Right lobe of liver (tissue), 6 donors: ENCODE data around the gene UBAP1. TPM values are rescaled to one million over a fixed set of nuclear protein-coding genes. Genes with fewer than 3 reads are reported as not detected.
"Not testable (repeated sequence)": the region's sequence is repeated elsewhere in the genome, so short reads cannot be mapped to it uniquely, and the experiment has no call there.

Experiments used
- ATAC-seq, 4 donors: fragments of 200-7000 bp; cut with Tn5 transposase; one replicate each; pipeline ENCODE4 v1.9.1; 2020; ENCODE audit warnings: mild to moderate bottlenecking in 4 of 4, moderate library complexity in 4 of 4
- DNase-seq, 3 donors: peaks; one replicate each; pipeline ENCODE4 v3.0.0-alpha.2; 2020
- H3K27ac ChIP-seq, 3 donors: fragments of 200-600 bp; one replicate each; pipeline ENCODE4 v1.8.0; 2022
- H3K27me3 ChIP-seq, 2 donors: fragments of 200-600 bp; one replicate each; pipeline ENCODE4 v1.8.0; 2022
- H3K36me3 ChIP-seq, 4 donors: fragments of 200-600 bp; sonication (generic) in 1 of 4; one replicate each; pipeline versions ENCODE4 v1.5.1 to v1.8.0; 2017 to 2022; ENCODE audit warnings: control low read depth in 1 of 4
- H3K4me1 ChIP-seq, 4 donors: fragments of 200-600 bp; sonication (generic) in 1 of 4; one replicate each; pipeline versions ENCODE4 v1.5.1 to v1.8.0; 2017 to 2022; ENCODE audit warnings: control low read depth in 1 of 4
- H3K4me3 ChIP-seq, 3 donors: fragments of 200-600 bp; one replicate each; pipeline ENCODE4 v1.8.0; 2022
- H3K9me3 ChIP-seq, 4 donors: fragments of 200-600 bp; sonication (generic) in 1 of 4; one replicate each; pipeline versions ENCODE4 v1.5.1 to v1.8.0; 2017 to 2022; ENCODE audit warnings: control low read depth in 1 of 4
- POLR2A ChIP-seq: fragments of 450-650 bp; IDR thresholded peaks from one replicate; pipeline ENCODE4 v1.6.1; 2017; ENCODE audit warnings: antibody characterized with exemption, mild to moderate bottlenecking
- WGBS: methylation state at CpG from one replicate; pipeline ENCODE4 v1.1.6; 2018; ENCODE audit warnings: low coverage, low lambda C conversion rate; ENCODE audit not compliant: insufficient coverage; ENCODE audit errors: missing lambda C conversion rate; 5-methylcytosine and 5-hydroxymethylcytosine counted together
- intact Hi-C, 2 donors: fragments of 100-400 bp; cut with DNase I; formaldehyde crosslinking; loops; one replicate each; pipeline versions ENCODE4 v1.11.2 to v1.14.1; 2022
- total RNA-seq, 6 experiments: library from RNA; depleted of rRNA in 2 of 6; stranded (reverse); fragments of >200 nt in 2 of 6; fragmentation: NEBNext Ultra II Directional in 3 of 6; extraction: Animal tissue kit (Norgen Biotek cat#: 25700) in 3 of 6; gene quantifications; one replicate each; pipeline versions ENCODE4 v1.1.0 to v1.2.4, GENCODE V29; 2016 to 2023
- TF ChIP-seq, protein P1 (sequence below), 4 donors: fragments of 200-600 bp in 3 of 4; fragments of 450-650 bp in 1 of 4; IDR thresholded peaks; one replicate each; pipeline versions ENCODE4 v1.5.1 to v1.8.0; 2016 to 2022; ENCODE audit warnings: antibody characterized with exemption in 4 of 4, mild to moderate bottlenecking in 2 of 4
- donor health status: DM: no; HTN: yes; CAD: no.
- donor health status: DM: no; HTN: no; CAD: no.
- donor health status: DM: no; HTN: no; CAD: no.
- donor health status: DM: no; HTN: yes; CAD: no.
- donor health status: DM: no; HTN: yes; CAD: no.

The UBAP1 gene
- total RNA-seq, 6 experiments from 2014 or later: 24.3 to 38.1 (median 29.7) TPM

DNA sequence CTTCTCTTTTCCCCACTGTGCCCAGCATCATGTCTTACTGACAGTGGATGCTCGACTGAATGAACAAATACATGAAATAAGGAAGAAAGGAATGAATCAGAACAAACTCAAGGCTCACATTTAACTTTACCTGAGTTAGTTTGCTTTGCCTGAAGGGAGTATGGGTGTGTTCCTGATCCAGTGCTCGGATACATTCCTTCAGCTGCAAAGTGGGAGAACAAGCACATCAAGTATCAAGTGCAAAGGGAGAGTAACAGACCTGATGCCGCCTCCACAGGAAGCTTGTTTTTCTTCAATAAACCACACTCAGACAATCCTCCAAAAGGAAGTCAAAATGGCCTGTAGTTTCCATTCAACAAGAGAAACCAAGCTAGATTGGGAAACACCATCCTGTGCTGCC lies 84.1 kb downstream of the UBAP1 start:
- WGBS: 80% methylated on average over 2 of the region's 3 CpGs
- no peak for DNase-seq
- Histone ChIP-seq H3K9me3 (no peaks in the 10 kb centered on the region), H3K4me1 (no peaks in the 10 kb centered on the region), H3K27ac (no peak overlapping the region), H3K36me3 (no peaks in the 10 kb centered on the region), H3K4me3 (no peak overlapping the region), H3K27me3 (no peaks in the 10 kb centered on the region)
- TF ChIP-seq POLR2A: no peak
- TF ChIP-seq, protein P1, sequence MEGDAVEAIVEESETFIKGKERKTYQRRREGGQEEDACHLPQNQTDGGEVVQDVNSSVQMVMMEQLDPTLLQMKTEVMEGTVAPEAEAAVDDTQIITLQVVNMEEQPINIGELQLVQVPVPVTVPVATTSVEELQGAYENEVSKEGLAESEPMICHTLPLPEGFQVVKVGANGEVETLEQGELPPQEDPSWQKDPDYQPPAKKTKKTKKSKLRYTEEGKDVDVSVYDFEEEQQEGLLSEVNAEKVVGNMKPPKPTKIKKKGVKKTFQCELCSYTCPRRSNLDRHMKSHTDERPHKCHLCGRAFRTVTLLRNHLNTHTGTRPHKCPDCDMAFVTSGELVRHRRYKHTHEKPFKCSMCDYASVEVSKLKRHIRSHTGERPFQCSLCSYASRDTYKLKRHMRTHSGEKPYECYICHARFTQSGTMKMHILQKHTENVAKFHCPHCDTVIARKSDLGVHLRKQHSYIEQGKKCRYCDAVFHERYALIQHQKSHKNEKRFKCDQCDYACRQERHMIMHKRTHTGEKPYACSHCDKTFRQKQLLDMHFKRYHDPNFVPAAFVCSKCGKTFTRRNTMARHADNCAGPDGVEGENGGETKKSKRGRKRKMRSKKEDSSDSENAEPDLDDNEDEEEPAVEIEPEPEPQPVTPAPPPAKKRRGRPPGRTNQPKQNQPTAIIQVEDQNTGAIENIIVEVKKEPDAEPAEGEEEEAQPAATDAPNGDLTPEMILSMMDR (IDR thresholded peaks at IDR 0.05): no peak
- ATAC-seq: no peak
- intact Hi-C loops: no loop called here

DNA sequence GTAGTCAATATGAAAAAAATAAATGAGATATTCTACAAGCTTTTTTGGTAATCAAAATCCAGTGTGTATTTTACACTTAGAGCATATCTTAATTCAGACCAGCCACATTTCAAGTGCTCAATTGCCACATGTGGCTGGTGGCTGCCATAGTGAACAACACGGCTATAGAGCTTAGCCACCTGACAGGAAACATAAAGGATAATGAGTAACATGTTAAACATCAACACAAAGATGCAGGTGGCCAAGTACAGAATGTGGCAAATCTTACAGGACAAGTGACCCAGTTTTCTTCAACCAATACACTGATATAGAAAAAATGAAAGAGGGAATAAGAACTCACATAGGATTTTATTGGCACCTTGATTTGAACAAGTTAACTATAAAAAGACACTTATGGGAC lies 88.8 kb downstream of the UBAP1 start:
- no peak for TF ChIP-seq POLR2A
- TF ChIP-seq, protein P1 (IDR thresholded peaks at IDR 0.05): no peak
- Histone ChIP-seq H3K9me3 (no peaks in the 10 kb centered on the region), H3K36me3 (no peaks in the 10 kb centered on the region), H3K27me3 (no peaks in the 10 kb centered on the region), H3K4me3 (no peak overlapping the region), H3K4me1 (no peaks in the 10 kb centered on the region), H3K27ac (no peak overlapping the region)
- WGBS: 73% methylated on average over 1 of the region's 1 CpG
- no peak for DNase-seq
- ATAC-seq: no peak
- intact Hi-C loops: no loop called here

DNA sequence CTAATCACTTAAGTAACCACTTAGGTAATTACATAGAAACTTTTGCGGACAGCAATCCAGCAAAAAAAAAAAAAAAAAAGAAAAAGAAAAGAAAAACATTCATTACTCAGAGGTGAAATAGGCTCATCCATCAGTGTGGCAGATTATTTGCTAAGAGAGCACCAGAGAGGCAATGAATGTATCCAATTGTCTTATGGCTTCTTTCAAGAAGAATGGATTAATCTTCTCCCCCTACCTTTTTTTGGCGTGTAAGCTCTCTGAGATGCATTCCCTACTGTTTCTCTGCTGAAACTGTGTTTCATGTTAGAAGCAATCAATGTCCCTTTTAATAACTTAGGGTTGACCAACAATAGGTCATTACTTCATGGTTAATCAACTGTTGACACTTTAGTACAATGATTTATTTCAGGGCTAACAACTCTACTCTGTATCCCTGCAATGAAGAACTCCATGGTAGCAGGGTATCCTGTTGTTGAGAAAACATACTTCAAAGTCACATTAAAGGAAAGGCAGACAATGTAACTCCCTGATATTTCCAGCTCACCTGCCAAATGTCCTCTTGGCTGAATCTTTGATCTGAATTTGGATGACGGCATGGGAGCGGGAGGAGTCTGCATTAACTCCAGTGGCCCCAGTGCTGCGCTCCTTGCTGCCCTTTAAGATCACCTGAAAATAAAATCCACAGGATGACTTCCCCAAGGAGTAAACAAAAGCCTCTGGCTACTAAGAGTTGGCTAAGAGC lies 92.6 kb downstream of the UBAP1 start:
- 85% methylated on average over 5 of the region's 5 CpGs for WGBS
- H3K27me3 ChIP-seq: no peaks in the 10 kb centered on the region
- H3K36me3 ChIP-seq: no peaks in the 10 kb centered on the region
- intact Hi-C loops: no loop called here
- no peak overlapping the region for H3K27ac ChIP-seq
- H3K9me3 ChIP-seq: no peaks in the 10 kb centered on the region
- no peaks in the 10 kb centered on the region for H3K4me1 ChIP-seq
- DNase-seq: no peak
- TF ChIP-seq POLR2A: no peak
- TF ChIP-seq, protein P1 (IDR thresholded peaks at IDR 0.05): no peak
- no peak overlapping the region for H3K4me3 ChIP-seq
- ATAC-seq: no peak

DNA sequence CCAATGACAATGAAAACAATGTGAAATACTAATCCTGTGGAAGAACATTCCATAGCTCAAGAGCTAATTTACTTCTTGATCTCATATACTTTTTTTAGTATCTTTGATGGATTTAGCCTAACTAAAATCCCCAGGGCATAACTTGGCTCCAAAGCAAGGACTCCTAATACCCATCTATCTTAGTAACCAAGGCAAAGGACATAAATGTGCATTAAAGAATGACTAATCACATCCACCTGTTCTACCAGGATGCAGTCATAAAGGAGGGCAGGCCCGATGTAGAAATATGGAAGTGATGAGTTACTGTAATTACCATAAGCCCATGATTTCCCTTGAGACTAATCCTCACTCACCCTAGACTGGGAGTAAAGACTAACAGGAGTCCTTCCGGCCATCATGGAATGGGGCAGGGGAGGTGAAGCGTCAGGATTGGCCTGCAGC lies 93.3 kb downstream of the UBAP1 start:
- H3K36me3 ChIP-seq: no peaks in the 10 kb centered on the region
- ATAC-seq (no peak), DNase-seq (no peak)
- 89% methylated on average over 3 of the region's 3 CpGs for WGBS
- H3K27ac ChIP-seq: no peak overlapping the region
- no peaks in the 10 kb centered on the region for H3K4me1 ChIP-seq
- intact Hi-C loops: no loop called here
- no peaks in the 10 kb centered on the region for H3K9me3 ChIP-seq
- no peak for TF ChIP-seq POLR2A
- TF ChIP-seq, protein P1 (IDR thresholded peaks at IDR 0.05): no peak
- H3K4me3 ChIP-seq: no peak overlapping the region
- no peaks in the 10 kb centered on the region for H3K27me3 ChIP-seq

DNA sequence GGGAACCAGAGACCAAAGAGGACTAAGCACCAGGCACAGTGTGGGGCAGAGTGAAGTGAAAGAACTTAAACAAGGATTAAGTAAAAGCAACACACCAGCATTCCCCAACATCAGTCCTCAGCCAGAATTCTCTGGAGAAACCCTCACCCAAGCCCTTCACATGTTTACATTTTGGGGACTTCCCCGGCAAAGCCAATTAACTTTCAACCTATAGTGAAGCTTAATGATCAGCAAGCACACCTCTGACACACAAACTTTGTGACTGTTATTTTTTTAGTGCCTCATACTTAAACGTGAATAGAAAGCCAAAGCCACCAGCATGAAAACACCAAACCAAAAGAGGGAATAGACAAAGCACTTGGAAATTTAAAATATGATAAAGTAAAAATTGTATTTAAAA lies 94.7 kb downstream of the UBAP1 start:
- H3K4me1 ChIP-seq, H3K27me3 ChIP-seq, H3K9me3 ChIP-seq, H3K36me3 ChIP-seq, intact Hi-C loops, ATAC-seq, H3K27ac ChIP-seq, H3K4me3 ChIP-seq, DNase-seq: not testable (repeated sequence)
- WGBS: no CpG with 5 or more reads among the region's 2 CpGs
